HepG2 (cell line): ENCODE results near the gene IL27RA. TPM values are rescaled to one million over a fixed set of nuclear protein-coding genes. Genes with fewer than 3 reads are reported as not detected.

Experiments used
- ATAD3A ChIP-seq: sonication (generic); formaldehyde crosslinking; IDR thresholded peaks from 2 replicates; pipeline ENCODE4 v1.4.0; 2020; ENCODE audit warnings: missing genetic modification reagents
- CAMTA2 ChIP-seq: sonication (generic); formaldehyde crosslinking; IDR thresholded peaks from 2 replicates; pipeline ENCODE4 v1.4.0; 2020; ENCODE audit warnings: mild to moderate bottlenecking, missing genetic modification reagents, borderline replicate concordance
- CENPX ChIP-seq: sonication (generic); formaldehyde crosslinking; IDR thresholded peaks from 2 replicates; pipeline ENCODE4 v1.9.0; 2021; ENCODE audit warnings: mild to moderate bottlenecking, missing genetic modification reagents, moderate library complexity
- KDM6A ChIP-seq: IDR thresholded peaks from 2 replicates; pipeline ENCODE4 v1.6.1; 2016; ENCODE audit warnings: low read depth
- KLF6 ChIP-seq: IDR thresholded peaks from 2 replicates; pipeline ENCODE4 v1.8.0; 2016; ENCODE audit warnings: missing biosample characterization, missing genetic modification reagents
- NKX3-1 ChIP-seq: sonication (generic); formaldehyde crosslinking; IDR thresholded peaks from 2 replicates; pipeline ENCODE4 v1.5.0; 2020; ENCODE audit warnings: missing genetic modification reagents
- PAF1 ChIP-seq: IDR thresholded peaks from 2 replicates; pipeline ENCODE4 v1.6.1; 2016; ENCODE audit warnings: missing genetic modification reagents, missing compliant biosample characterization
- YEATS2 ChIP-seq: sonication (generic); formaldehyde crosslinking; IDR thresholded peaks from 2 replicates; pipeline ENCODE4 v1.4.0; 2020; ENCODE audit warnings: missing genetic modification reagents, borderline replicate concordance
- ZFX ChIP-seq: sonication (generic); formaldehyde crosslinking; IDR thresholded peaks from 2 replicates; pipeline ENCODE4 v1.4.0; 2020; ENCODE audit warnings: mild to moderate bottlenecking, low read depth, missing genetic modification reagents, moderate library complexity
- ZKSCAN1 ChIP-seq: fragments of 150-350 bp; IDR thresholded peaks from 2 replicates; pipeline ENCODE4 v1.6.1; 2014; ENCODE audit warnings: low read length
- ZNF713 ChIP-seq: sonication (generic); formaldehyde crosslinking; IDR thresholded peaks from 2 replicates; pipeline ENCODE4 v1.4.0; 2020; ENCODE audit warnings: mild to moderate bottlenecking, missing genetic modification reagents
- polyA plus RNA-seq, 8 experiments: library from polyadenylated mRNA; depleted of rRNA in 3 of 8; stranded (reverse) in 7 of 8; unstranded in 1 of 8; fragments of >200 nt; fragmentation: Illumina TruSeq in 4 of 8; extraction: Trizol in 4 of 8; gene quantifications; 2 replicates each; pipeline versions ENCODE4 v1.2.1 to v1.2.3, GENCODE V29; 2011 to 2016; ENCODE audit warnings: low read depth in 4 of 8, missing spikeins in 1 of 8, mixed read lengths in 1 of 8; ENCODE audit not compliant: insufficient read depth in 1 of 8
- total RNA-seq, 5 experiments: library from RNA; depleted of rRNA; stranded (reverse); fragments of >200 nt; fragmentation: Illumina TruSeq; extraction: Trizol; gene quantifications; 2 replicates each; pipeline ENCODE4 v1.2.3, GENCODE V29; 2016; ENCODE audit warnings: low read depth in 1 of 5
- TF ChIP-seq, protein P1 (sequence below): sonication (generic); formaldehyde crosslinking; IDR thresholded peaks from 2 replicates; pipeline ENCODE4 v1.4.0; 2020; ENCODE audit warnings: missing genetic modification reagents
- TF ChIP-seq, protein P2 (sequence below): sonication (generic); formaldehyde crosslinking; IDR thresholded peaks from 2 replicates; pipeline ENCODE4 v1.5.1; 2020; ENCODE audit warnings: mild to moderate bottlenecking, missing genetic modification reagents, borderline replicate concordance
- TF ChIP-seq, protein P3 (sequence below): sonication (generic); formaldehyde crosslinking; conservative IDR thresholded peaks from 2 replicates; pipeline ENCODE4 v1.4.0; 2020; ENCODE audit warnings: missing genetic modification reagents
- TF ChIP-seq, protein P4 (sequence below): sonication (generic); formaldehyde crosslinking; IDR thresholded peaks from 2 replicates; pipeline ENCODE4; 2020; ENCODE audit warnings: missing genetic modification reagents, mild to moderate bottlenecking, borderline replicate concordance
- TF ChIP-seq, protein P5 (sequence below): sonication (generic); formaldehyde crosslinking; IDR thresholded peaks from 2 replicates; pipeline ENCODE4 v1.5.0; 2020; ENCODE audit warnings: mild to moderate bottlenecking, missing genetic modification reagents, borderline replicate concordance

IL27RA gene
- total and polyA plus RNA-seq, 2 of the 13 experiments (the other 11 are each of a cell fraction or from before 2014, with no cell fraction given) = 3.5 to 8.1 TPM

DNA sequence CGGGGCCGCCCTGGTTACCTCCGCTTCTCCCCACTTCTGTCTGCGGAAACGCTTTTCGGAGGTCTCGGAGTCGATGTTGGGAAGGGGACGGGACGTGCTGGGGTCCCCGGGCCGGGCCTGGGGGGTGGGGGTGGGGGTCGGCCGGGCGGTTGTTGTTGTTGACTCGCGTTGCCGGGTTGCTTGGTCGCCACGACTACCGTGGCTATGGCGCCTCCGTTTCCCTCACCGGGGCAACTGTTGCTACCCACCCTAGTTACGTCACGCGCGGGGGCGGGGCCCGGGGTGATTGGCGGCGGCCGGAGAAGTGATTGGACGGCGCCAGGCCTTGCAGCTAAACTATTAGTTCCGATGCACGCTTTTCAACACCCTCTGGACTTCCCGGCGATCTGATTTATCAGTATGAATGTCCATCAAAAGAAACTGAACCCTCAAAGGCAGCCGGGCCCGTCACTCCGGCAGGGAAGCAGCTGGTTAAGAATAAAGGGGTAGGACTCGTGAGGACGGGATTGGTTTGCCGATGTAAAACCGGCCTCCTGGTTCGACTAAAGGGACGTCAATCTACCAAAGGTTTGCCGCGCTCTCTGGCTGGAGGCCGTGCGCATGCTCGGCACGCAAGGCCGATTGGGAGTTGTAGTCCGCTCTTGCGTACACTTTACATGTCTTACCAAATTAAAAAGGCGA is 25.3 kb upstream of the IL27RA start, which contains the start of gene RFX1 (continued):
- TF ChIP-seq, protein P1, sequence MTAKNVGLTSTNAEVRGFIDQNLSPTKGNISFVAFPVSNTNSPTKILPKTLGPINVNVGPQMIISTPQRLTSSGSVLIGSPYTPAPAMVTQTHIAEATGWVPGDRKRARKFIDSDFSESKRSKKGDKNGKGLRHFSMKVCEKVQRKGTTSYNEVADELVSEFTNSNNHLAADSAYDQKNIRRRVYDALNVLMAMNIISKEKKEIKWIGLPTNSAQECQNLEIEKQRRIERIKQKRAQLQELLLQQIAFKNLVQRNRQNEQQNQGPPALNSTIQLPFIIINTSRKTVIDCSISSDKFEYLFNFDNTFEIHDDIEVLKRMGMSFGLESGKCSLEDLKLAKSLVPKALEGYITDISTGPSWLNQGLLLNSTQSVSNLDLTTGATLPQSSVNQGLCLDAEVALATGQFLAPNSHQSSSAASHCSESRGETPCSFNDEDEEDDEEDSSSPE (CRISPR knock-in tag) = peak; percentile 98
- TF ChIP-seq CENPX (CRISPR knock-in tag) = no peak
- TF ChIP-seq KDM6A (CRISPR knock-in tag) = no peak
- no peak for TF ChIP-seq ATAD3A (CRISPR knock-in tag)
- no peak for TF ChIP-seq CAMTA2 (CRISPR knock-in tag)
- TF ChIP-seq, protein P2, sequence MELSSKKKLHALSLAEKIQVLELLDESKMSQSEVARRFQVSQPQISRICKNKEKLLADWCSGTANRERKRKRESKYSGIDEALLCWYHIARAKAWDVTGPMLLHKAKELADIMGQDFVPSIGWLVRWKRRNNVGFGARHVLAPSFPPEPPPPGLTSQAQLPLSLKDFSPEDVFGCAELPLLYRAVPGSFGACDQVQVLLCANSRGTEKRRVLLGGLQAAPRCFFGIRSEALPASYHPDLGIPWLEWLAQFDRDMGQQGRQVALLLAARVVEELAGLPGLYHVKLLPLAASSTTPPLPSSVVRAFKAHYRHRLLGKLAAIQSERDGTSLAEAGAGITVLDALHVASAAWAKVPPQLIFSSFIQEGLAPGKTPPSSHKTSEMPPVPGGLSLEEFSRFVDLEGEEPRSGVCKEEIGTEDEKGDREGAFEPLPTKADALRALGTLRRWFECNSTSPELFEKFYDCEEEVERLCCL (CRISPR knock-in tag) = no peak
- TF ChIP-seq, protein P3, sequence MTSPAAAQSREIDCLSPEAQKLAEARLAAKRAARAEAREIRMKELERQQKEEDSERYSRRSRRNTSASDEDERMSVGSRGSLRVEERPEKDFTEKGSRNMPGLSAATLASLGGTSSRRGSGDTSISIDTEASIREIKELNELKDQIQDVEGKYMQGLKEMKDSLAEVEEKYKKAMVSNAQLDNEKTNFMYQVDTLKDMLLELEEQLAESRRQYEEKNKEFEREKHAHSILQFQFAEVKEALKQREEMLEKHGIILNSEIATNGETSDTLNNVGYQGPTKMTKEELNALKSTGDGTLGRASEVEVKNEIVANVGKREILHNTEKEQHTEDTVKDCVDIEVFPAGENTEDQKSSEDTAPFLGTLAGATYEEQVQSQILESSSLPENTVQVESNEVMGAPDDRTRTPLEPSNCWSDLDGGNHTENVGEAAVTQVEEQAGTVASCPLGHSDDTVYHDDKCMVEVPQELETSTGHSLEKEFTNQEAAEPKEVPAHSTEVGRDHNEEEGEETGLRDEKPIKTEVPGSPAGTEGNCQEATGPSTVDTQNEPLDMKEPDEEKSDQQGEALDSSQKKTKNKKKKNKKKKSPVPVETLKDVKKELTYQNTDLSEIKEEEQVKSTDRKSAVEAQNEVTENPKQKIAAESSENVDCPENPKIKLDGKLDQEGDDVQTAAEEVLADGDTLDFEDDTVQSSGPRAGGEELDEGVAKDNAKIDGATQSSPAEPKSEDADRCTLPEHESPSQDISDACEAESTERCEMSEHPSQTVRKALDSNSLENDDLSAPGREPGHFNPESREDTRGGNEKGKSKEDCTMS (CRISPR knock-in tag) = no peak
- no peak for TF ChIP-seq PAF1
- no peak for TF ChIP-seq ZFX (CRISPR knock-in tag)
- TF ChIP-seq, protein P4, sequence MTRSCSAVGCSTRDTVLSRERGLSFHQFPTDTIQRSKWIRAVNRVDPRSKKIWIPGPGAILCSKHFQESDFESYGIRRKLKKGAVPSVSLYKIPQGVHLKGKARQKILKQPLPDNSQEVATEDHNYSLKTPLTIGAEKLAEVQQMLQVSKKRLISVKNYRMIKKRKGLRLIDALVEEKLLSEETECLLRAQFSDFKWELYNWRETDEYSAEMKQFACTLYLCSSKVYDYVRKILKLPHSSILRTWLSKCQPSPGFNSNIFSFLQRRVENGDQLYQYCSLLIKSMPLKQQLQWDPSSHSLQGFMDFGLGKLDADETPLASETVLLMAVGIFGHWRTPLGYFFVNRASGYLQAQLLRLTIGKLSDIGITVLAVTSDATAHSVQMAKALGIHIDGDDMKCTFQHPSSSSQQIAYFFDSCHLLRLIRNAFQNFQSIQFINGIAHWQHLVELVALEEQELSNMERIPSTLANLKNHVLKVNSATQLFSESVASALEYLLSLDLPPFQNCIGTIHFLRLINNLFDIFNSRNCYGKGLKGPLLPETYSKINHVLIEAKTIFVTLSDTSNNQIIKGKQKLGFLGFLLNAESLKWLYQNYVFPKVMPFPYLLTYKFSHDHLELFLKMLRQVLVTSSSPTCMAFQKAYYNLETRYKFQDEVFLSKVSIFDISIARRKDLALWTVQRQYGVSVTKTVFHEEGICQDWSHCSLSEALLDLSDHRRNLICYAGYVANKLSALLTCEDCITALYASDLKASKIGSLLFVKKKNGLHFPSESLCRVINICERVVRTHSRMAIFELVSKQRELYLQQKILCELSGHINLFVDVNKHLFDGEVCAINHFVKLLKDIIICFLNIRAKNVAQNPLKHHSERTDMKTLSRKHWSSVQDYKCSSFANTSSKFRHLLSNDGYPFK (CRISPR knock-in tag) = peak; percentile 100
- no peak for TF ChIP-seq NKX3-1 (CRISPR knock-in tag)
- TF ChIP-seq ZNF713 (CRISPR knock-in tag) = no peak
- TF ChIP-seq KLF6 (CRISPR knock-in tag) = no peak
- no peak for TF ChIP-seq YEATS2 (CRISPR knock-in tag)
- TF ChIP-seq, protein P5, sequence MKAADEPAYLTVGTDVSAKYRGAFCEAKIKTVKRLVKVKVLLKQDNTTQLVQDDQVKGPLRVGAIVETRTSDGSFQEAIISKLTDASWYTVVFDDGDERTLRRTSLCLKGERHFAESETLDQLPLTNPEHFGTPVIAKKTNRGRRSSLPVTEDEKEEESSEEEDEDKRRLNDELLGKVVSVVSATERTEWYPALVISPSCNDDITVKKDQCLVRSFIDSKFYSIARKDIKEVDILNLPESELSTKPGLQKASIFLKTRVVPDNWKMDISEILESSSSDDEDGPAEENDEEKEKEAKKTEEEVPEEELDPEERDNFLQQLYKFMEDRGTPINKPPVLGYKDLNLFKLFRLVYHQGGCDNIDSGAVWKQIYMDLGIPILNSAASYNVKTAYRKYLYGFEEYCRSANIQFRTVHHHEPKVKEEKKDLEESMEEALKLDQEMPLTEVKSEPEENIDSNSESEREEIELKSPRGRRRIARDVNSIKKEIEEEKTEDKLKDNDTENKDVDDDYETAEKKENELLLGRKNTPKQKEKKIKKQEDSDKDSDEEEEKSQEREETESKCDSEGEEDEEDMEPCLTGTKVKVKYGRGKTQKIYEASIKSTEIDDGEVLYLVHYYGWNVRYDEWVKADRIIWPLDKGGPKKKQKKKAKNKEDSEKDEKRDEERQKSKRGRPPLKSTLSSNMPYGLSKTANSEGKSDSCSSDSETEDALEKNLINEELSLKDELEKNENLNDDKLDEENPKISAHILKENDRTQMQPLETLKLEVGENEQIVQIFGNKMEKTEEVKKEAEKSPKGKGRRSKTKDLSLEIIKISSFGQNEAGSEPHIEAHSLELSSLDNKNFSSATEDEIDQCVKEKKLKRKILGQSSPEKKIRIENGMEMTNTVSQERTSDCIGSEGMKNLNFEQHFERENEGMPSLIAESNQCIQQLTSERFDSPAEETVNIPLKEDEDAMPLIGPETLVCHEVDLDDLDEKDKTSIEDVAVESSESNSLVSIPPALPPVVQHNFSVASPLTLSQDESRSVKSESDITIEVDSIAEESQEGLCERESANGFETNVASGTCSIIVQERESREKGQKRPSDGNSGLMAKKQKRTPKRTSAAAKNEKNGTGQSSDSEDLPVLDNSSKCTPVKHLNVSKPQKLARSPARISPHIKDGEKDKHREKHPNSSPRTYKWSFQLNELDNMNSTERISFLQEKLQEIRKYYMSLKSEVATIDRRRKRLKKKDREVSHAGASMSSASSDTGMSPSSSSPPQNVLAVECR (CRISPR knock-in tag) = no peak; the same call in 1 of the 2 replicates
- TF ChIP-seq ZKSCAN1 = no peak
